ENCODE results near the gene CYB5B. TPM values are rescaled to one million over a fixed set of nuclear protein-coding genes. Genes with fewer than 3 reads are reported as not detected.

CYB5B gene
- total and polyA plus RNA-seq, 4 donors, result 41.5 to 75.0 (median 50.4) TPM

DNA sequence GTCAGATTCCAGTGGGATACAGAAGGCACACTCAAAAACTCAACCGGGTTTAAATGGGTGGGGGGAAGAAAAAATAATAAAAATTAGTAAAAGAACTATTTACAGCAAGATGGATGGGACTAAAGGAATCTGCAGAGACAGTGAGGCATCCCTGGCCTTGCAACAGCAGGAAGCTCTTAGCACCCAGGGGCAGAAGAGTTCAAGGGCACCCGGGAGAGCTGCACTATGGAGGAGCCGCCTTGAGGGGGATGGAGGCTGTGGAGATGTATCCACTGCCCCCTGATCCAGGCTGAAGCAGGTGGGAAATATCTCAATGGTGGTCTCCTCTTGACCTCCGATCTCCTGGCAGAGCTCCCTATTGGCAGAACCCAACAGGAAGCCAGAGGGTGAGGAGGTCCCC is 72.0 kb downstream of the CYB5B start:
- ATAC-seq (ENCODE audit: low FRiP score) (no peak), DNase-seq (no peak)
- intact Hi-C loops (cut with DNase I), result no loop called here
- H3K9me3 ChIP-seq (ENCODE audit: control insufficient read depth, low read length), result no peaks in the 10 kb centered on the region
- no peak overlapping the region for H3K4me3 ChIP-seq (ENCODE audit: low read length in 2 of 2)
- no peak overlapping the region for H3K27ac ChIP-seq (ENCODE audit: low read depth in 1 of 2, low read length in 2 of 2)
- H3K27me3 ChIP-seq (ENCODE audit: control insufficient read depth in 1 of 2, insufficient read depth in 2 of 2, low read length in 1 of 2), result no peaks in the 10 kb centered on the region
- 86 to 87% methylated on average over 4 of the region's 4 CpGs for WGBS, 2 donors
- no peaks in the 10 kb centered on the region for H3K4me1 ChIP-seq (ENCODE audit: control insufficient read depth in 1 of 2, insufficient read depth in 2 of 2, low read length in 2 of 2)
- no peaks in the 10 kb centered on the region for H3K36me3 ChIP-seq (ENCODE audit: control insufficient read depth in 1 of 2, insufficient read depth in 2 of 2, low read length in 1 of 2)

DNA sequence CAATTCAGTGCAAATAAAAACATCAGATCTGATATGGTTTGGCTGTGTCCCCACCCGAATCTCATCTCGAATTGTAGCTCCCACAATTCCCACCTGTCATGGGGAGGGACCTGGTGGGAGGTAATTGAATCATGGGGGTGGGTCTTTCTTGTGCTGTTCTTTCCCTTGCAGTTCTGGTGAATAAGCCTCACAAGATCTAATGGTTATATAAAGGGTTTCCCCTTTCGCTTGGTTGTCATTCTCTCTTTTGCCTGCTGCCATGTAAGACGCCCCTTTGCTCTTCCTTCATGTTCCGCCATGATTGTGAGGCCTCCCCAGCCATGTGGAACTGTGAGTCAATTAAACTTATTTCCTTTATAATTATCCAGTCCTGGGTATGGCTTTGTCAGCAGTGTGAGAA is 72.5 kb downstream of the CYB5B start:
- ATAC-seq (ENCODE audit: low FRiP score) (no peak), DNase-seq (no peak)
- no peak overlapping the region for H3K27ac ChIP-seq (ENCODE audit: low read depth in 1 of 2, low read length in 2 of 2)
- H3K27me3 ChIP-seq (ENCODE audit: control insufficient read depth in 1 of 2, insufficient read depth in 2 of 2, low read length in 1 of 2), result no peaks in the 10 kb centered on the region
- H3K4me1 ChIP-seq (ENCODE audit: control insufficient read depth in 1 of 2, insufficient read depth in 2 of 2, low read length in 2 of 2), result no peaks in the 10 kb centered on the region
- no peaks in the 10 kb centered on the region for H3K9me3 ChIP-seq (ENCODE audit: control insufficient read depth, low read length)
- H3K36me3 ChIP-seq (ENCODE audit: control insufficient read depth in 1 of 2, insufficient read depth in 2 of 2, low read length in 1 of 2), result no peaks in the 10 kb centered on the region
- H3K4me3 ChIP-seq (ENCODE audit: low read length in 2 of 2), result no peak overlapping the region
- 94 to 98% methylated on average over 5 of the region's 5 CpGs for WGBS, 2 donors
- intact Hi-C loops (cut with DNase I), result no loop called here

DNA sequence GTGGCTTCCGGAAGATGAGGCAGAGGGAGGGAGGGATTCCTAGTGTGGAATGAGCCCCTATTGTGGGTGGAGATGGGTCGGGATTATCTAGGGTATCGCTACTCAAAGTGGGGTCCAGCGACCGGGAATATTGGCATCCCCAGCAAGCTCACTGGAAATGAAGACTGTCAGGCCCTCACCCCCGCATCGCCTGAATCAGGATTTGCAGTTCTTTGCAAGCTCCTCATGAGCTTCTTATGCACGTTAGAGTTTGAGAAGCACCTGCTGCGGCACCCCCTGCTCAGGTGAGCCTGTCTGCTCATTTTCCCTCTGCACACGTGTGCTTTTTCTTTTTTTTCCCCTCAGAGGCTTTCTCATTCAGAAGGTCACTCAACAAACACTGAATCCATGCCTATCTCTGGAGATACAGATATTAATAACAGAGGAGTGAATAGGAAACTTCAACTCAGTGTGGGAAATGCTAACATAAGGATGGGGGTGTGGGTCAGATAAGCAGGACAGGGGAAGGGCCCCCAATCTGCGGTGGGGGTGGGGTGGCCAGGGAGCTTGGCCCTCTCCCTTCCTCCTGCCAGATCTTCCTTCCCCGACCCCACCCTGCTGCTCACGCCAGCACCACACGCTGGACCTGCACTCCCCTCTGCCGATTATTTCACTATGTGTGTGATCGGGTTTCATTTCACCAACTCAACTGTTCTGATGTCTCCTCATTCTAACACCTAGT is 73.6 kb downstream of the CYB5B start:
- DNase-seq (no peak), ATAC-seq (ENCODE audit: low FRiP score) (no peak)
- no peak overlapping the region for H3K4me3 ChIP-seq (ENCODE audit: low read length in 2 of 2)
- no peaks in the 10 kb centered on the region for H3K9me3 ChIP-seq (ENCODE audit: control insufficient read depth, low read length)
- 71 to 76% methylated on average over 15 to 16 of the region's 16 CpGs for WGBS, 2 donors
- H3K4me1 ChIP-seq (ENCODE audit: control insufficient read depth in 1 of 2, insufficient read depth in 2 of 2, low read length in 2 of 2), result no peaks in the 10 kb centered on the region
- H3K27ac ChIP-seq (ENCODE audit: low read depth in 1 of 2, low read length in 2 of 2), result no peak overlapping the region
- intact Hi-C loops (cut with DNase I), result no loop called here
- no peaks in the 10 kb centered on the region for H3K27me3 ChIP-seq (ENCODE audit: control insufficient read depth in 1 of 2, insufficient read depth in 2 of 2, low read length in 1 of 2)
- no peaks in the 10 kb centered on the region for H3K36me3 ChIP-seq (ENCODE audit: control insufficient read depth in 1 of 2, insufficient read depth in 2 of 2, low read length in 1 of 2)

DNA sequence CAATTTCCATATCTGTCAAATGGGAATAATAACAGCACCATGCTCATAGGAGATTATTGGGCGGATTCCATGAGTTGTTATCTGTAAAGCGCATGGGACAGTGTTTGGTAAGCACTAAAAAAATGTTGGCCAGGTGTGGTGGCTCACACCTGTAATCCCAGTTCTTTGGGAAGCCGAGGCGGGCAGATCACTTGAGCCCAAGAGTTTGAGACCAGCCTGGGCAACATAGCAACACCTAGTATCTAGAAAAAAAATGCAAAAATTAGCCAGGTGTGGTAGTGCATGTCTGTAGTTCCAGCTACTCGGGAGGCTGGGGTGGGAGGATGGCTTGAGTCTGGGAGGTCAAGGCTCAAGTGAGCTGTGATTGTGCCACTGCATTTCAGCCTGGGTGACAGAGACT is 74.5 kb downstream of the CYB5B start:
- Histone ChIP-seq H3K27me3 (ENCODE audit: control insufficient read depth in 1 of 2, insufficient read depth in 2 of 2, low read length in 1 of 2) (no peaks in the 10 kb centered on the region), H3K4me3 (ENCODE audit: low read length in 2 of 2) (no peak overlapping the region), H3K36me3 (ENCODE audit: control insufficient read depth in 1 of 2, insufficient read depth in 2 of 2, low read length in 1 of 2) (no peaks in the 10 kb centered on the region), H3K4me1 (ENCODE audit: control insufficient read depth in 1 of 2, insufficient read depth in 2 of 2, low read length in 2 of 2) (no peaks in the 10 kb centered on the region), H3K9me3 (ENCODE audit: control insufficient read depth, low read length) (no peaks in the 10 kb centered on the region), H3K27ac (ENCODE audit: low read depth in 1 of 2, low read length in 2 of 2) (no peak overlapping the region)
- no peak for DNase-seq
- intact Hi-C loops (cut with DNase I), result no loop called here
- 95% methylated on average over 5 of the region's 5 CpGs for WGBS, 2 donors
- no peak for ATAC-seq (ENCODE audit: low FRiP score)

DNA sequence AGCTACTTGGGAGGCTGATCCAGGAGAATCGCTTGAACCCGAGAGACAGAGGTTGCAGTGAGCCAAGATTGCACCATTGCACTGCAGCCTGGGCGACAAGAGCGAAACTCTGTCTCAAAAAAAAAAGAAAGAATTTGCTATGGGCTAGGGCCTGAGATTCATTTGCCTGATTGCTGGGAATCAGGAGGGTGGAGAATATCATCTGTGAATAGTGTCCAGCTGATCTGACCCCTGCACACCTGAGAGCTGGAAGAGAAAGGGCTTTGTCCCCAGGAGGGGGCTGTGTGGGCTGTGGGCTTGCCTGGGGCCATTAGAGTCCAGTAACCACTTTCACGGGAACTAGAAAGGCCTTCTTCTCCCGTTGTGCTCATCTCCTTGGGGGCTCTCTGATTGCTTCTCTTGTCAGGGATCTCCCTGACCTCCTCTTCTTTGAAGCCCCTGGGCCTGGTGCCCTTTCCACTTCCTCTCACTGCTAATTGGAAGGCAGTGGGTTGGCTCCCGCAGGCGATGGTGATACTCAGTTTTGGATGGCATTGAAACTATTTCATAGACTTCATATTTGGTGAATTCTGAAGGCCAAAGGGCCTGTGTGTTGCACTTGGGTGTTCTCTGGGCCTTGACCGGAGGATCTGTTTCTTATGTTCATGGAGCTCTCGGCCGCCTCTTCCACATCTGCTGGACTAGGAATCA is 75.3 kb downstream of the CYB5B start:
- intact Hi-C loops (cut with DNase I), result no loop called here
- no peaks in the 10 kb centered on the region for H3K4me1 ChIP-seq (ENCODE audit: control insufficient read depth in 1 of 2, insufficient read depth in 2 of 2, low read length in 2 of 2)
- no peaks in the 10 kb centered on the region for H3K9me3 ChIP-seq (ENCODE audit: control insufficient read depth, low read length)
- DNase-seq (no peak), ATAC-seq (ENCODE audit: low FRiP score) (no peak)
- no peak overlapping the region for H3K27ac ChIP-seq (ENCODE audit: low read depth in 1 of 2, low read length in 2 of 2)
- H3K4me3 ChIP-seq (ENCODE audit: low read length in 2 of 2), result no peak overlapping the region
- H3K36me3 ChIP-seq (ENCODE audit: control insufficient read depth in 1 of 2, insufficient read depth in 2 of 2, low read length in 1 of 2), result no peaks in the 10 kb centered on the region
- H3K27me3 ChIP-seq (ENCODE audit: control insufficient read depth in 1 of 2, insufficient read depth in 2 of 2, low read length in 1 of 2), result no peaks in the 10 kb centered on the region
- WGBS, 2 donors, result 92 to 94% methylated on average over 11 of the region's 11 CpGs

DNA sequence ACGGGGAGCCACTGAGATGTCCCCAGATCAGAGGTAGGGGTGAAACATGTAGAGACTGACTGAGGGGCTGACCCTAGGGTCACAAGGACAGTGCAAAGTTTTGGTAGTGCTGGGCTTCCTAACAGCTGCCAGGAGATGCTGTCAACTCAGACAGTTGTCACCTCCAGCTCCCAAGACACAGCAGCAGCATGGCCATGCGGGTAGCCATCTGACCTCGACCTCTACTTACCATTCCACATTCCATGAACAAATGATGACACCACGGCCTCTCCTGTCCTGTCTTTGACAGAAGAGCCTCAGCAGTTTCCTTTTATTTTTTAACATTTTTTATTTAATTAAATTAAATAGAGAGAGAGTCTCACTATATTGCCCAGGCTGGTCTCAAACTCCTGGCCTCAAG is 76.1 kb downstream of the CYB5B start:
- Histone ChIP-seq H3K27me3 (ENCODE audit: control insufficient read depth in 1 of 2, insufficient read depth in 2 of 2, low read length in 1 of 2) (no peaks in the 10 kb centered on the region), H3K9me3 (ENCODE audit: control insufficient read depth, low read length) (no peaks in the 10 kb centered on the region), H3K27ac (ENCODE audit: low read depth in 1 of 2, low read length in 2 of 2) (no peak overlapping the region), H3K4me1 (ENCODE audit: control insufficient read depth in 1 of 2, insufficient read depth in 2 of 2, low read length in 2 of 2) (no peaks in the 10 kb centered on the region), H3K36me3 (ENCODE audit: control insufficient read depth in 1 of 2, insufficient read depth in 2 of 2, low read length in 1 of 2) (no peaks in the 10 kb centered on the region), H3K4me3 (ENCODE audit: low read length in 2 of 2) (no peak overlapping the region)
- intact Hi-C loops (cut with DNase I), result no loop called here
- DNase-seq (no peak), ATAC-seq (ENCODE audit: low FRiP score) (no peak)
- 95 to 97% methylated on average over 4 of the region's 4 CpGs for WGBS, 2 donors

DNA sequence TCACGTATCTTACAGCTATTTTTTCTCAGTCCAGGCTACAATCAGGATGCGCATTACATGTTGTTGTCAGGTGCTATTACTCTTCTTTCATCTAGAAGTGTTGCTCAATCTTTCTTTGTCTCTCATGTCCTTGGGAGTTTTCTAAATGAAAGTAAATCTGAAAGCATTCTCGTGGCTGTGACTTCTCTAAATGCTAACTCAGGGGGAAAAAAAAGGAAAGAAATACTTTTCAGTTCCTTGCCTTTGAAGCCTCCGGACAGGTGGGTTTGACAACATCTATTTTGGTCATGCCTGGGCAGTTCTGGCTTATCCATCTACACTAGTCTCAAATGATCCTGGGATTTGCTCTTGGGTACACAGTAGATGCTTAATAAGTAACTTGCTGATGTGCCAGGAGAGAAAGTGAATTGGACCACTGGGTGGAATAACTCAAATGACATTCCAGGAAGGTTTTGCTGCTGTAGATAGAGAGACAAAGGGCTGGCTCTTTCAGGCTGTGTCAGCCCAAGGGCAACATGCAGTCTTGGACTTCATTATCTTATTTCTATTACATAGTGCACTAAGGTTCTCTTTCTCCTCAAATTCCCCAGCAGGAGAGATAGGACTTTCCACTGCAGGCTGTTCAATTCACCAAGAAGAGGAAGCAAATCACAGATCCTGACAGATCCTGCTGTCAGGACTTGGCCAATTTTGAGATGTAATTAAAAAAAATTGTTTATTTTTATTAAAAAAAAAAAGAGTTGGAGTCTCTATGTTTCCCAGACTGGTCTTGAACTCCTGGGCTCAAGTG is 77.7 kb downstream of the CYB5B start:
- DNase-seq, result no peak
- no peak for ATAC-seq (ENCODE audit: low FRiP score)
- no peaks in the 10 kb centered on the region for H3K36me3 ChIP-seq (ENCODE audit: control insufficient read depth in 1 of 2, insufficient read depth in 2 of 2, low read length in 1 of 2)
- H3K27me3 ChIP-seq (ENCODE audit: control insufficient read depth in 1 of 2, insufficient read depth in 2 of 2, low read length in 1 of 2), result no peaks in the 10 kb centered on the region
- no peak overlapping the region for H3K4me3 ChIP-seq (ENCODE audit: low read length in 2 of 2)
- H3K9me3 ChIP-seq (ENCODE audit: control insufficient read depth, low read length), result no peaks in the 10 kb centered on the region
- WGBS, 2 donors, result 57 to 60% methylated on average over 4 of the region's 4 CpGs
- H3K27ac ChIP-seq (ENCODE audit: low read depth in 1 of 2, low read length in 2 of 2), result no peak overlapping the region
- H3K4me1 ChIP-seq (ENCODE audit: control insufficient read depth in 1 of 2, insufficient read depth in 2 of 2, low read length in 2 of 2), result no peaks in the 10 kb centered on the region
- intact Hi-C loops (cut with DNase I), result no loop called here

DNA sequence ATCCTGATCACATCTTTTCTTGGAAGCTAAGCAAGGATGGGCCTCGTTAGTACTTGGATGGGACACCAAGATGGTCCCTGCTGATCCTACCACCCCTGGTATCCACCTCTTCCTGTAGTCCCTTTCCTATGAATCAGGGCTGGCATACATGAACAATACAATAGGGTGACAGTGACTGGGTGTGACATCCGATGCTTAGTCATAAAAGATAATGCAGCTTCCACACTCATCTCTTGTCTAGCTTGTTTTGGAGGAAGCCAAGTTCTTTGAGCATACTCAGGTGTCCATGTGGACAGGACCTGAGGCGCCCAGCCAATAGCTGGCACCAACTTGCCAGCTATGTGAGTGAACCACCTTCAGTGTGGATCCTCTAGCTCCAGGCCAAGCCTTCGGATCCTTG is 78.8 kb downstream of the CYB5B start:
- no peak for ATAC-seq (ENCODE audit: low FRiP score)
- Histone ChIP-seq H3K36me3 (ENCODE audit: control insufficient read depth in 1 of 2, insufficient read depth in 2 of 2, low read length in 1 of 2) (no peaks in the 10 kb centered on the region), H3K27me3 (ENCODE audit: control insufficient read depth in 1 of 2, insufficient read depth in 2 of 2, low read length in 1 of 2) (no peaks in the 10 kb centered on the region), H3K4me1 (ENCODE audit: control insufficient read depth in 1 of 2, insufficient read depth in 2 of 2, low read length in 2 of 2) (no peaks in the 10 kb centered on the region), H3K4me3 (ENCODE audit: low read length in 2 of 2) (no peak overlapping the region), H3K9me3 (ENCODE audit: control insufficient read depth, low read length) (no peaks in the 10 kb centered on the region), H3K27ac (ENCODE audit: low read depth in 1 of 2, low read length in 2 of 2) (no peak overlapping the region)
- no peak for DNase-seq
- 95% methylated on average over 4 of the region's 4 CpGs for WGBS, 2 donors
- intact Hi-C loops (cut with DNase I), result no loop called here

Data from aorta (tissue), 5 donors.